OCI-LY1 (cell line): Measurements from ENCODE around the gene PFKFB1.

Source experiments
- H2AFZ ChIP-seq: fragments of 200-600 bp; sonication (generic), shearing (Covaris generic); 2 replicates; pipeline ENCODE4 v1.6.0; 2014; ENCODE audit warnings: antibody characterized with exemption, mild to moderate bottlenecking, low read length
- H3F3A ChIP-seq: fragments of 200-600 bp; sonication (generic), shearing (Covaris generic); 2 replicates; pipeline ENCODE4 v1.6.0; 2014; ENCODE audit warnings: mild to moderate bottlenecking, antibody characterized with exemption, low read length, moderate library complexity; ENCODE audit not compliant: insufficient read depth
- H3K27ac ChIP-seq: fragments of 200-600 bp; sonication (generic); 2 replicates; pipeline ENCODE4 v1.5.1; 2014; ENCODE audit warnings: low read length, mixed run types, mild to moderate bottlenecking, low read depth; ENCODE audit not compliant: poor library complexity, severe bottlenecking
- H3K27me3 ChIP-seq: fragments of 200-600 bp; sonication (generic); 2 replicates; pipeline ENCODE4 v1.6.0; 2014; ENCODE audit warnings: antibody characterized with exemption, mild to moderate bottlenecking, low read length, moderate library complexity; ENCODE audit not compliant: insufficient read depth
- H3K36me3 ChIP-seq: fragments of 200-600 bp; sonication (generic); 2 replicates; pipeline ENCODE4 v1.6.1; 2014; ENCODE audit warnings: mild to moderate bottlenecking, antibody characterized with exemption, low read length, moderate library complexity, mixed read lengths; ENCODE audit not compliant: insufficient read depth
- H3K4me1 ChIP-seq: fragments of 200-600 bp; sonication (generic); 2 replicates; pipeline ENCODE4 v1.5.1; 2014; ENCODE audit warnings: mild to moderate bottlenecking, low read length, moderate library complexity; ENCODE audit not compliant: insufficient read depth, severe bottlenecking
- H3K4me2 ChIP-seq: fragments of 200-600 bp; sonication (generic), shearing (Covaris generic); 2 replicates; pipeline ENCODE4 v1.6.1; 2014; ENCODE audit warnings: low read length
- H3K4me3 ChIP-seq: fragments of 200-600 bp; sonication (generic); 2 replicates; pipeline ENCODE4 v1.5.1; 2014; ENCODE audit warnings: low read length, low read depth, mild to moderate bottlenecking, mixed read lengths; ENCODE audit not compliant: poor library complexity, severe bottlenecking
- H3K79me2 ChIP-seq: fragments of 200-600 bp; shearing (Covaris generic); 2 replicates; pipeline ENCODE4 v1.6.1; 2016; ENCODE audit warnings: mixed run types, low read length, mixed read lengths; ENCODE audit not compliant: insufficient read depth
- H3K9ac ChIP-seq: fragments of 200-600 bp; sonication (generic), shearing (Covaris generic); 2 replicates; pipeline ENCODE4 v1.6.1; 2014; ENCODE audit warnings: mild to moderate bottlenecking, low read length, mixed read lengths
- H3K9me2 ChIP-seq: fragments of 200-600 bp; sonication (generic), shearing (Covaris generic); 2 replicates; pipeline ENCODE4 v1.6.1; 2014; ENCODE audit warnings: low read depth, mild to moderate bottlenecking, low read length, mixed read lengths
- H3K9me3 ChIP-seq: fragments of 200-600 bp; shearing (Covaris generic); 2 replicates; pipeline ENCODE4 v1.6.1; 2014; ENCODE audit warnings: low read length, mixed read lengths
- H4K20me1 ChIP-seq: fragments of 200-600 bp; sonication (generic), shearing (Covaris generic); 2 replicates; pipeline ENCODE4 v1.6.0; 2016; ENCODE audit warnings: mild to moderate bottlenecking, low read length; ENCODE audit not compliant: insufficient read depth
- EZH2 ChIP-seq: fragments of 200-600 bp; sonication (generic), shearing (Covaris generic); IDR thresholded peaks from 2 replicates; pipeline ENCODE4 v1.8.0; 2017; ENCODE audit warnings: borderline replicate concordance, mixed run types, mild to moderate bottlenecking, antibody characterized with exemption, low read length, moderate library complexity, mixed read lengths
- TF ChIP-seq, protein P1 (sequence below): fragments of 200-600 bp; sonication (generic), shearing (Covaris generic); IDR thresholded peaks from 2 replicates; pipeline ENCODE4 v1.5.1; 2017; ENCODE audit warnings: mild to moderate bottlenecking, antibody characterized with exemption, low read length, moderate library complexity, mixed read lengths

The PFKFB1 gene

DNA sequence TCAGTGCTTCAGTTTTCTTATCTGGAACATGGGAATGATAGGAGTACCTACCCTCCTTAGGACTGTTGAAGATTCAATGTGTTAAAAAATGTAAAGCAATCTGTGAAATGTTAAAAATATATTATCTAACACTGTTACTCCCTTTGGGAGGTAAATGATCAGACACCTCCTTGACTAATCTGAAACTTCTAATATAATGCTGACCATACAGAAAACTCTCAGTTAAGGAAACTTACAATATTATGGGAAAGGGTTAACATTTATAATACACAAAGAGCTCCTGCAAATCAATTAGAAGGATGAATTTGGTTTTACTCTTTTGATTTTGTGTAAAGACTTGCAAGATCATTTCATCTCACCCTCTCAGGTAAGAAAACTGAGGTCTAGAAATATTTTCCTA, 1.6 kb upstream of the PFKFB1 start:
- Histone ChIP-seq H3K27me3 (no peaks in the 10 kb centered on the region), H3K27ac (no peak overlapping the region), H3K4me2 (no peak overlapping the region), H4K20me1 (no peaks in the 10 kb centered on the region), H3K79me2 (peaks cover 4% of the 10 kb centered on the region; the same call in 1 of the 2 replicates), H3K36me3 (no peaks in the 10 kb centered on the region), H3K9me2 (no peaks in the 10 kb centered on the region), H2AFZ (no peak overlapping the region), H3F3A (no peaks in the 10 kb centered on the region), H3K9me3 (no peaks in the 10 kb centered on the region), H3K4me3 (no peak overlapping the region), H3K9ac (no peak overlapping the region), H3K4me1 (peaks cover 6% of the 10 kb centered on the region)
- TF ChIP-seq, protein P1, sequence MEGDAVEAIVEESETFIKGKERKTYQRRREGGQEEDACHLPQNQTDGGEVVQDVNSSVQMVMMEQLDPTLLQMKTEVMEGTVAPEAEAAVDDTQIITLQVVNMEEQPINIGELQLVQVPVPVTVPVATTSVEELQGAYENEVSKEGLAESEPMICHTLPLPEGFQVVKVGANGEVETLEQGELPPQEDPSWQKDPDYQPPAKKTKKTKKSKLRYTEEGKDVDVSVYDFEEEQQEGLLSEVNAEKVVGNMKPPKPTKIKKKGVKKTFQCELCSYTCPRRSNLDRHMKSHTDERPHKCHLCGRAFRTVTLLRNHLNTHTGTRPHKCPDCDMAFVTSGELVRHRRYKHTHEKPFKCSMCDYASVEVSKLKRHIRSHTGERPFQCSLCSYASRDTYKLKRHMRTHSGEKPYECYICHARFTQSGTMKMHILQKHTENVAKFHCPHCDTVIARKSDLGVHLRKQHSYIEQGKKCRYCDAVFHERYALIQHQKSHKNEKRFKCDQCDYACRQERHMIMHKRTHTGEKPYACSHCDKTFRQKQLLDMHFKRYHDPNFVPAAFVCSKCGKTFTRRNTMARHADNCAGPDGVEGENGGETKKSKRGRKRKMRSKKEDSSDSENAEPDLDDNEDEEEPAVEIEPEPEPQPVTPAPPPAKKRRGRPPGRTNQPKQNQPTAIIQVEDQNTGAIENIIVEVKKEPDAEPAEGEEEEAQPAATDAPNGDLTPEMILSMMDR = no peak
- no peak for TF ChIP-seq EZH2

DNA sequence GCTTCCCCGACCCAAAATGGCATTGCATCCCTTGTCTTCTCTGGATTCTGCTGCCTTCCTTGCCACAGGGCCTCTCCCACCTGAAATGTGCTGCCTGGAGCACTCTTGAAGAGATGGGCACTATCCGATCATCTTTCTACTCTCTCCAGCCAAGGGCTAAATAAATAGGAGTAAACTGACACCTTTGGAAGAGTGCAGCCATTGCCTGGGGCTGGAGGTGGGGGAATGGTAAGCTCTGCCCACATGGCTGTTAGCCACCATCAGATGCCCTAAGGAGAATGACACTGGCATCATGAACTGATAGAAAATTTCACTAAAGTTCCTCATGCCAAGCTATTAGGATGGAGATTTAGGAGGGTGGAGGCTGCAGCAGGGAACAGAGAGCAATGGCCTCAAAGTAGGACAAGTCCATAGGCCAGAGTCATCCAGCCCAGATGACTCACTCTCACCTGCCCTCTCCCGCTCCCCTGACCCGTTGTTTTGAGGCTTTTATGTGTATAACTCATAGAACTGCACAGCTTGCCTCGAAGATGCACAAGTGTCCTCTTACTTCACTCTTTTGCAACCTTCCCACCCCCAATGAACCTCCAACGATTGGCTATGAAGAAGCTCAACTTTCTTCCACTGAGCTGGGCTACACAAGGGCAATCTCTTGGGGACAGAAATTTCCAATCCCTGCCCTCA, 822 bp upstream of the PFKFB1 start:
- no peaks in the 10 kb centered on the region for H3K79me2 ChIP-seq
- H3K9me3 ChIP-seq = no peaks in the 10 kb centered on the region
- no peaks in the 10 kb centered on the region for H3F3A ChIP-seq
- peaks cover 6% of the 10 kb centered on the region for H3K4me1 ChIP-seq
- H3K36me3 ChIP-seq = no peaks in the 10 kb centered on the region
- no peak overlapping the region for H3K9ac ChIP-seq
- H4K20me1 ChIP-seq = no peaks in the 10 kb centered on the region
- no peak overlapping the region for H3K4me3 ChIP-seq
- TF ChIP-seq EZH2 = no peak
- TF ChIP-seq, protein P1 = no peak
- no peak overlapping the region for H3K4me2 ChIP-seq
- H3K27ac ChIP-seq = no peak overlapping the region
- H3K27me3 ChIP-seq = no peaks in the 10 kb centered on the region
- H2AFZ ChIP-seq = no peak overlapping the region
- H3K9me2 ChIP-seq = no peaks in the 10 kb centered on the region

DNA sequence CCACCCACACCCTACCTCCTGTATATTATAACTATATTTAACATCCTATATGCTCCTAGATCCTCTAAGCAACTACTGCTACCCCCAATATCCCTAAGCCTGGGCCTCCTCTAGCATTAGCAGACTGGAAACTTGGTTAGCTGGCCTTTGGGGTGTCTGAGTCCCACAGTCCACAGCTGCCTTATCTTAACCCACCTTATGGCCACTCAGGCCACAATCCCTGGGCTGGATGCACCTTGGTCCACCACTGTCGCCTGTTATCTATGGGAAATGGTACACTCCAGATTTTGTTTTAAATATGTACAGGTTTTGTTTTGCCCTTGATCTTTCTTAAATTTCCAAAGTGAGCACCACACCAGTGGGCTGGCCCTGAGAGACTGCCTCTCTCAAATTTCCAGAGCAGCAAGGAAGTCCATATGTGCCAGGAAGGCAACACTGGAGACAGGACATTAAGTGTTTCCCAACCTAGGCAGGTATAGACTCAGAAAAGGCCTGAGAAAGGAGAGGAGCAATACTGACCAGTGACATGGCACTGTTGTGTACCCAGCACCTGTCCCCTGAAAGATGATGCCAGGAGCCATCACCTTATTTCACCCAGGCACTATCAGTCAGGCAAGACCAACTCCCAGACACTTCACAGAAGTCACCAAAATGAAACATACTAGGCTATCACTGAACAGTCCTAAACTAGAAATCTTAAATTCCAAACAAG, 921 bp downstream of the PFKFB1 start:
- no peak overlapping the region for H3K4me3 ChIP-seq
- H3K27ac ChIP-seq = no peak overlapping the region
- no peak overlapping the region for H3K4me2 ChIP-seq
- TF ChIP-seq EZH2 = no peak
- TF ChIP-seq, protein P1 = no peak
- no peaks in the 10 kb centered on the region for H3K27me3 ChIP-seq
- H3K9me3 ChIP-seq = no peaks in the 10 kb centered on the region
- H3K79me2 ChIP-seq = no peaks in the 10 kb centered on the region
- no peaks in the 10 kb centered on the region for H3K9me2 ChIP-seq
- H3K9ac ChIP-seq = no peak overlapping the region
- no peaks in the 10 kb centered on the region for H3K4me1 ChIP-seq
- no peaks in the 10 kb centered on the region for H3F3A ChIP-seq
- no peak overlapping the region for H2AFZ ChIP-seq
- H3K36me3 ChIP-seq = no peaks in the 10 kb centered on the region
- H4K20me1 ChIP-seq = no peaks in the 10 kb centered on the region
